Measurements from ENCODE around the gene CRCP. TPM values are rescaled to one million over a fixed set of nuclear protein-coding genes. Genes with fewer than 3 reads are reported as not detected.

Gene CRCP
- total and polyA plus RNA-seq, 4 donors = 13.0 to 52.6 (median 18.4) TPM

DNA sequence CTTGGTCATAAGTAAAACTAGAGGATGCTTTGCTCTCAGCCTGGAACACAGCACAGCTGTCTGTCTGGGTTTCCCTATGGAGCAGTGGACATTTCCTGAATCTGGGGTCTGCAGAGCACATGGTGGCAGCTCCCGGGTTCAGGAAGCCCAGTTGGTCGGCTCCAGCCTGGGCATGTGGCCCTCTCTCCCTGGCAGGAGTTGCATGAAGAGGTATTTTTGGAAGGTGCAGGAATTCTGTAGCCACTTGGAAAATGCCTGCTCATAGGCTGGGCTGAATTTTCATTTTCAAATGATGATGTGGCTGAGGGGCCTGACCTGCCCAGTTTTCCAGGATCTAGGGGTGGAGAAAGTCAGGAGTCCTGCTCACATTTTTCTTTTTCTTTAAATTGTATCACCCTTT is 83.8 kb downstream of the CRCP start:
- DNase-seq (ENCODE audit: low spot score) = no peak
- WGBS = 66% methylated on average over 2 of the region's 2 CpGs
- no peak overlapping the region for H3K9ac ChIP-seq (ENCODE audit: low read depth in 1 of 2, low read length in 2 of 2)

More for the DNA sequence above, 83.8 kb downstream of the CRCP start:
- Histone ChIP-seq H3K27me3 (ENCODE audit: control insufficient read depth in 4 of 4, insufficient read depth in 4 of 4, low read length in 3 of 4) (no peaks in the 10 kb centered on the region), H3K4me1 (ENCODE audit: control insufficient read depth in 4 of 4, insufficient read depth in 4 of 4, low read length in 3 of 4) (peaks cover 0 to 4% (median 0%) of the 10 kb centered on the region in 4 donors), H3K36me3 (ENCODE audit: control insufficient read depth in 4 of 4, insufficient read depth in 3 of 4, low read depth in 1 of 4, low read length in 3 of 4) (no peaks in the 10 kb centered on the region), H3K4me3 (ENCODE audit: low read depth in 1 of 3, low read length in 3 of 3) (no peak overlapping the region), H3K27ac (ENCODE audit: low read depth in 1 of 2, low read length in 2 of 2) (peak overlapping the region in 1 of 2 donors; percentile 18), H3K9me3 (ENCODE audit: control insufficient read depth in 4 of 4, low read length in 3 of 4) (no peaks in the 10 kb centered on the region)
- no peak for TF ChIP-seq TAF1 (conservative IDR thresholded peaks at IDR 0.05)
- TF ChIP-seq SP1 (IDR thresholded peaks at IDR 0.05) = no peak
- TF ChIP-seq RAD21 (IDR thresholded peaks at IDR 0.05) = no peak
- TF ChIP-seq, protein P1, sequence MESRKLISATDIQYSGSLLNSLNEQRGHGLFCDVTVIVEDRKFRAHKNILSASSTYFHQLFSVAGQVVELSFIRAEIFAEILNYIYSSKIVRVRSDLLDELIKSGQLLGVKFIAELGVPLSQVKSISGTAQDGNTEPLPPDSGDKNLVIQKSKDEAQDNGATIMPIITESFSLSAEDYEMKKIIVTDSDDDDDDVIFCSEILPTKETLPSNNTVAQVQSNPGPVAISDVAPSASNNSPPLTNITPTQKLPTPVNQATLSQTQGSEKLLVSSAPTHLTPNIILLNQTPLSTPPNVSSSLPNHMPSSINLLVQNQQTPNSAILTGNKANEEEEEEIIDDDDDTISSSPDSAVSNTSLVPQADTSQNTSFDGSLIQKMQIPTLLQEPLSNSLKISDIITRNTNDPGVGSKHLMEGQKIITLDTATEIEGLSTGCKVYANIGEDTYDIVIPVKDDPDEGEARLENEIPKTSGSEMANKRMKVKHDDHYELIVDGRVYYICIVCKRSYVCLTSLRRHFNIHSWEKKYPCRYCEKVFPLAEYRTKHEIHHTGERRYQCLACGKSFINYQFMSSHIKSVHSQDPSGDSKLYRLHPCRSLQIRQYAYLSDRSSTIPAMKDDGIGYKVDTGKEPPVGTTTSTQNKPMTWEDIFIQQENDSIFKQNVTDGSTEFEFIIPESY (IDR thresholded peaks at IDR 0.05) = no peak
- TF ChIP-seq GABPA (IDR thresholded peaks at IDR 0.05 in 1 of 2, conservative IDR thresholded peaks at IDR 0.05 in 1 of 2) = no peak
- TF ChIP-seq, protein P2, sequence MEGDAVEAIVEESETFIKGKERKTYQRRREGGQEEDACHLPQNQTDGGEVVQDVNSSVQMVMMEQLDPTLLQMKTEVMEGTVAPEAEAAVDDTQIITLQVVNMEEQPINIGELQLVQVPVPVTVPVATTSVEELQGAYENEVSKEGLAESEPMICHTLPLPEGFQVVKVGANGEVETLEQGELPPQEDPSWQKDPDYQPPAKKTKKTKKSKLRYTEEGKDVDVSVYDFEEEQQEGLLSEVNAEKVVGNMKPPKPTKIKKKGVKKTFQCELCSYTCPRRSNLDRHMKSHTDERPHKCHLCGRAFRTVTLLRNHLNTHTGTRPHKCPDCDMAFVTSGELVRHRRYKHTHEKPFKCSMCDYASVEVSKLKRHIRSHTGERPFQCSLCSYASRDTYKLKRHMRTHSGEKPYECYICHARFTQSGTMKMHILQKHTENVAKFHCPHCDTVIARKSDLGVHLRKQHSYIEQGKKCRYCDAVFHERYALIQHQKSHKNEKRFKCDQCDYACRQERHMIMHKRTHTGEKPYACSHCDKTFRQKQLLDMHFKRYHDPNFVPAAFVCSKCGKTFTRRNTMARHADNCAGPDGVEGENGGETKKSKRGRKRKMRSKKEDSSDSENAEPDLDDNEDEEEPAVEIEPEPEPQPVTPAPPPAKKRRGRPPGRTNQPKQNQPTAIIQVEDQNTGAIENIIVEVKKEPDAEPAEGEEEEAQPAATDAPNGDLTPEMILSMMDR (IDR thresholded peaks at IDR 0.05; ENCODE audit: low read depth, low read length, missing input control) = no peak
- TF ChIP-seq, protein P3, sequence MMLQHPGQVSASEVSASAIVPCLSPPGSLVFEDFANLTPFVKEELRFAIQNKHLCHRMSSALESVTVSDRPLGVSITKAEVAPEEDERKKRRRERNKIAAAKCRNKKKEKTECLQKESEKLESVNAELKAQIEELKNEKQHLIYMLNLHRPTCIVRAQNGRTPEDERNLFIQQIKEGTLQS (IDR thresholded peaks at IDR 0.05) = no peak
- TF ChIP-seq FOXA2 (IDR thresholded peaks at IDR 0.05) = no peak
- TF ChIP-seq JUND (IDR thresholded peaks at IDR 0.05) = no peak
- TF ChIP-seq HNF4A (conservative IDR thresholded peaks at IDR 0.05) = no peak
- TF ChIP-seq, protein P4, sequence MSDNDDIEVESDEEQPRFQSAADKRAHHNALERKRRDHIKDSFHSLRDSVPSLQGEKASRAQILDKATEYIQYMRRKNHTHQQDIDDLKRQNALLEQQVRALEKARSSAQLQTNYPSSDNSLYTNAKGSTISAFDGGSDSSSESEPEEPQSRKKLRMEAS (IDR thresholded peaks at IDR 0.05) = no peak
- no peak for TF ChIP-seq EGR1 (IDR thresholded peaks at IDR 0.05; ENCODE audit: low read depth in 2 of 2)
- TF ChIP-seq YY1 (IDR thresholded peaks at IDR 0.05) = no peak
- TF ChIP-seq RXRA (IDR thresholded peaks at IDR 0.05) = no peak
- no peak for TF ChIP-seq HNF4G (IDR thresholded peaks at IDR 0.05)
- TF ChIP-seq FOXA1 (IDR thresholded peaks at IDR 0.05) = no peak
- TF ChIP-seq, protein P5, sequence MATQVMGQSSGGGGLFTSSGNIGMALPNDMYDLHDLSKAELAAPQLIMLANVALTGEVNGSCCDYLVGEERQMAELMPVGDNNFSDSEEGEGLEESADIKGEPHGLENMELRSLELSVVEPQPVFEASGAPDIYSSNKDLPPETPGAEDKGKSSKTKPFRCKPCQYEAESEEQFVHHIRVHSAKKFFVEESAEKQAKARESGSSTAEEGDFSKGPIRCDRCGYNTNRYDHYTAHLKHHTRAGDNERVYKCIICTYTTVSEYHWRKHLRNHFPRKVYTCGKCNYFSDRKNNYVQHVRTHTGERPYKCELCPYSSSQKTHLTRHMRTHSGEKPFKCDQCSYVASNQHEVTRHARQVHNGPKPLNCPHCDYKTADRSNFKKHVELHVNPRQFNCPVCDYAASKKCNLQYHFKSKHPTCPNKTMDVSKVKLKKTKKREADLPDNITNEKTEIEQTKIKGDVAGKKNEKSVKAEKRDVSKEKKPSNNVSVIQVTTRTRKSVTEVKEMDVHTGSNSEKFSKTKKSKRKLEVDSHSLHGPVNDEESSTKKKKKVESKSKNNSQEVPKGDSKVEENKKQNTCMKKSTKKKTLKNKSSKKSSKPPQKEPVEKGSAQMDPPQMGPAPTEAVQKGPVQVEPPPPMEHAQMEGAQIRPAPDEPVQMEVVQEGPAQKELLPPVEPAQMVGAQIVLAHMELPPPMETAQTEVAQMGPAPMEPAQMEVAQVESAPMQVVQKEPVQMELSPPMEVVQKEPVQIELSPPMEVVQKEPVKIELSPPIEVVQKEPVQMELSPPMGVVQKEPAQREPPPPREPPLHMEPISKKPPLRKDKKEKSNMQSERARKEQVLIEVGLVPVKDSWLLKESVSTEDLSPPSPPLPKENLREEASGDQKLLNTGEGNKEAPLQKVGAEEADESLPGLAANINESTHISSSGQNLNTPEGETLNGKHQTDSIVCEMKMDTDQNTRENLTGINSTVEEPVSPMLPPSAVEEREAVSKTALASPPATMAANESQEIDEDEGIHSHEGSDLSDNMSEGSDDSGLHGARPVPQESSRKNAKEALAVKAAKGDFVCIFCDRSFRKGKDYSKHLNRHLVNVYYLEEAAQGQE (IDR thresholded peaks at IDR 0.05) = no peak
- no peak for TF ChIP-seq NR2F2 (IDR thresholded peaks at IDR 0.05)

All from liver (tissue), 9 donors.